ENCODE measurements around the gene KIF22.
A peak's percentile ranks its signal among the peaks of the same experiment; 100 is the strongest.

Gene KIF22

DNA sequence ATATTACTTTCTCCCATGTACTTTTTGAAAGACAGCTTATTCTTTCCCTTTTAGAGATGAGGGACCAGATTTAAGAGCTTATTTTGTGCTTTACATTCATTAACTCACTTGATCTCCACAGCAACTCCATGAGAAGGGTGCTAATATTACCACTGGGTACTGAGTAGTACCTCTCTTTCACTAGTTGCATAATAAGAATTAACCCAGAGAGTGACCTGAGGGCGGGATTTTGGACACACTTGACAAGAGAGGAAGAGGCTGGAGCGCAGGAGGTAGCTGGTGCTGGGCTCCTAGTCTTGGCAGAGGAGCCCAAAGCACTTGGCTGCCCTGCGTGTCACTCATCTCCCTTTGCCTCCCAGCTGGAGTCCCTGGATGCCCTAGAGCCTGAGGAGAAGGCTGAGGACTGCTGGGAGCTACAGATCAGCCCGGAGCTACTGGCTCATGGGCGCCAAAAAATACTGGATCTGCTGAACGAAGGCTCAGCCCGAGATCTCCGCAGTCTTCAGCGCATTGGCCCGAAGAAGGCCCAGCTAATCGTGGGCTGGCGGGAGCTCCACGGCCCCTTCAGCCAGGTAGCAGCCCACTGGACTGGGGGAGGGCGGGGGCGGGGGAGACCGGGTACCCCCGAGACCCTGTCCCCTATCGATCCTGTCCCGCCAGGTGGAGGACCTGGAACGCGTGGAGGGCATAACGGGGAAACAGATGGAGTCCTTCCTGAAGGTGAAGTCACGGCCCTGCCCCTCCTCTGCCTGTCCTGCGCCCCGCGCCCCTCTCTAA lies 14.1 kb downstream of the KIF22 start:
- DNase-seq, result no peak

DNA sequence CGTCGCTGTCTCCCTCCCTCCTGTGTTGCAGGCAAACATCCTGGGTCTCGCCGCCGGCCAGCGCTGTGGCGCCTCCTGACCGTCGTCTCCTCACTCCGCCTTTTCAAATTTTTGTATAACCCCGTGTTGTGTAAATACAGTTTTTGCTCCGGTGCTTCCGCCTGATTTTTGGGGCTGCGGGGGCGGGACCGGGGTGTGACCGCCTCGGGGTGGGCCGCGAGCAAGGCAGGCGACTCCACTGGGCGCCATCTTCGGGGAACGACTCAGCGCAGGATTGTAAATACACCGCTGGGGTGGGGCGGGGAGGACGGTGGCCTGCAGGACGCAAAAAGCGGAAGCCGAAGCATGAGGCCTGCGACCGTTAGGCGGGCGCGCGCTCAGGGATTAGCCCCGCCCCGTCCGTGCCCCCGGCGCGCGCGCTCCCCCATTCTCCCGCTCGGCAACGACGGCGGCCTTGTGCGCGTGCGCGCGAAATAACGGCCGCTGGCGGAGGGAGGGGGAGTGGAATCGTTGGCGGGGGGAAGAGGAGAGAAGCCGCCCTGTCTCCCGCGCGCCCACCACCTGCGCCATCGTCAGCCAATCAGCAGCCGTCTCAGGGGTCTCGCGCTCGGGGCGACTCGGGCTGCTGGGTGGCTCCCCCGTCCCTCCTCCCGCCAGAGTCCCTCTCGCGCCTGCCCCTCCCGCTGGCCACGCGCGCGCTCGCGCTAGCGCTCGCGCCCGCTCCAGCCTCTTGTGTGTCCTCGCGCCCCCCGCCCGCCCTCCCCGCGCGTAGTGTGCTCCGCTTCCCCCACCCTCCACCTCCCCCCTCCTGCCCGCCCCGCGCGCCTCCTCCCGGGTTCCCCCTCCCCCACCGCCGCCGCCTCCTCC lies 14.9 kb downstream of the KIF22 start:
- peak; percentile 100 for DNase-seq

DNA sequence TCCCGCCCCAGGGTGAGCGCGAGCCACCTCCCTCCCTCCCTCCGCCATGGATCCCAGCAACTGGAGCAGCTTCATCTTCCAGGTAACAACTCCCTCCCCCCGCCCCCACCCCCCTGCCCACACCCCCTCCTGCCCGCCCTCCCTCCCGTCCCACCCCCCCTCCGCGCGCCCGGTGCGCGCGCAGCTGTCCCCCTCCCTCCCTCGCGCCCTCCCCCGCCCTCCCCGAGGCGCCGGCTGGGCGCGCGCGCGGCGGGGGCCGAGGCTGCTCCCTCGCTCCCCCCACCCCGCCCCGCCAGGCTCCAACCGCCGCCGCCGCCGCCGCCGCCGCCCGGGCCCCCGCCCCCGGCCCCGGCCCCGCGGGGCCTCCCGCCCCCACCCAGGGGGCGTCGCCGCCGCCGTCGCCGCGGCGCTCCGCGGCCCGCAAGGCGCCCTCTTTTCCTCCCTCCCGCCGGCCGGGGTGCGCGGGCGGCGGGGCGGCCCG lies 15.6 kb downstream of the KIF22 start, which contains the start of gene MAZ:
TSS of gene MAZ (plus strand) at position 431 of the 481 bp plus-strand sequence. CDS start 173 bp downstream, outside the sequence.
- DNase-seq, result peak; percentile 91

DNA sequence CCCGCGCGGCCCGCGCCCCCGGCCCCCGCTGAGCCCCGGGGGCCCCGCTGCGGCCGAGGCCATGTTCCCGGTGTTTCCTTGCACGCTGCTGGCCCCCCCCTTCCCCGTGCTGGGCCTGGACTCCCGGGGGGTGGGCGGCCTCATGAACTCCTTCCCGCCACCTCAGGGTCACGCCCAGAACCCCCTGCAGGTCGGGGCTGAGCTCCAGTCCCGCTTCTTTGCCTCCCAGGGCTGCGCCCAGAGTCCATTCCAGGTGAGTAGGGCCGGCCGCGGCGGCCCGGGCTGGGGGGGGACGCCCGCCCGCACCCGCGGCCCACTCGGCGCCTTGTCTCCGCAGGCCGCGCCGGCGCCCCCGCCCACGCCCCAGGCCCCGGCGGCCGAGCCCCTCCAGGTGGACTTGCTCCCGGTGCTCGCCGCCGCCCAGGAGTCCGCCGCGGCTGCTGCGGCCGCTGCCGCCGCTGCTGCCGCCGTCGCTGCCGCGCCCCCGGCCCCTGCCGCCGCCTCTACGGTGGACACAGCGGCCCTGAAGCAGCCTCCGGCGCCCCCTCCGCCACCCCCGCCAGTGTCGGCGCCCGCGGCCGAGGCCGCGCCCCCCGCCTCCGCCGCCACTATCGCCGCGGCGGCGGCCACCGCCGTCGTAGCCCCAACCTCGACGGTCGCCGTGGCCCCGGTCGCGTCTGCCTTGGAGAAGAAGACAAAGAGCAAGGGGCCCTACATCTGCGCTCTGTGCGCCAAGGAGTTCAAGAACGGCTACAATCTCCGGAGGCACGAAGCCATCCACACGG lies 16.3 kb downstream of the KIF22 start:
- DNase-seq, result peak; percentile 64

DNA sequence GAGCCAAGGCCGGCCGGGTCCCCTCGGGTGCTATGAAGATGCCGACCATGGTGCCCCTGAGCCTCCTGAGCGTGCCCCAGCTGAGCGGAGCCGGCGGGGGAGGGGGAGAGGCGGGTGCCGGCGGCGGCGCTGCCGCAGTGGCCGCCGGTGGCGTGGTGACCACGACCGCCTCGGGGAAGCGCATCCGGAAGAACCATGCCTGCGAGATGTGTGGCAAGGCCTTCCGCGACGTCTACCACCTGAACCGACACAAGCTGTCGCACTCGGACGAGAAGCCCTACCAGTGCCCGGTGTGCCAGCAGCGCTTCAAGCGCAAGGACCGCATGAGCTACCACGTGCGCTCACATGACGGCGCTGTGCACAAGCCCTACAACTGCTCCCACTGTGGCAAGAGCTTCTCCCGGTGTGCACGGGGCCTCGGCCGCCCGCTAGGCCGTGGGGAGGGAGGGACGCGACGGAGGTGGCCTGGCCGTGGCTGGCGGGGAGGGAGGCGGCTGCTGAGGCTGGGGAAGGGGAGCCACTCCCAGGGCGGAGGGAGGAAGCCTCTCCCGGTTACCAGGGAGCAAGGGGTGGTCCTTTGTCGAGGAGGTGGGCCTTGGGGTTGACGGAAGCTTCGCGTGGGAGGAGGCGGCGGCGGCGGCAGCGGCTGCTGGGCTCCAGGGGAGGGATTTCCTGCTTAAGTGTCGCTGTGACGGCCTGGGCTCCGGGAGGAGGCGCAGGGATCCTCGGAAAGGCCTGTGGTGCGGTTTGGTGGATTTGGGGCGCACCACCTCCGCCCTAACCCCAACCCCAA lies 17.1 kb downstream of the KIF22 start:
- DNase-seq, result peak; percentile 80

DNA sequence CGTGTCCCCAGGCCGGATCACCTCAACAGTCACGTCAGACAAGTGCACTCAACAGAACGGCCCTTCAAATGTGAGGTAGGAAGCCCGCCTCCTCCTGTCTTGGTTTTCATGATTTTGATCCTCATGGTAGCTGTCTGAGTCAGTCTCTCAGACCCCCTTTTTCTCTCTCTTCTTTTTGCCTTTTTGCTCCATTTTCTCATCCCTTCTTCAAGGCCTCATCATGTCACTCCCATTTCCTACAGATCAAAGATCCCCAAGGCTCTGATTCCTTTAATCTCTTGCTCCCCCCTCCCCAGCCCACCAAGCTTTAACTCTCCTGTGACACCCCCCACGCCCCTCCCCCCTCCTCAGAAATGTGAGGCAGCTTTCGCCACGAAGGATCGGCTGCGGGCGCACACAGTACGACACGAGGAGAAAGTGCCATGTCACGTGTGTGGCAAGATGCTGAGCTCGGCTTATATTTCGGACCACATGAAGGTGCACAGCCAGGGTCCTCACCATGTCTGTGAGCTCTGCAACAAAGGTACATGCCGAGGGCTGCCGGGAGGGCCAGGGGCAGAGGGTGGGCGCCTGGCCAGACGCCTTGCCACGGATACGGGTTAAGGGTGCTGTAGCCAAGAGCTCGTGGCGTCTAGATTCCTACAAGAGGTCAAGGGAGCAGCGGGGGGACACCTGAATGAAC lies 17.8 kb downstream of the KIF22 start:
- no peak for DNase-seq

DNA sequence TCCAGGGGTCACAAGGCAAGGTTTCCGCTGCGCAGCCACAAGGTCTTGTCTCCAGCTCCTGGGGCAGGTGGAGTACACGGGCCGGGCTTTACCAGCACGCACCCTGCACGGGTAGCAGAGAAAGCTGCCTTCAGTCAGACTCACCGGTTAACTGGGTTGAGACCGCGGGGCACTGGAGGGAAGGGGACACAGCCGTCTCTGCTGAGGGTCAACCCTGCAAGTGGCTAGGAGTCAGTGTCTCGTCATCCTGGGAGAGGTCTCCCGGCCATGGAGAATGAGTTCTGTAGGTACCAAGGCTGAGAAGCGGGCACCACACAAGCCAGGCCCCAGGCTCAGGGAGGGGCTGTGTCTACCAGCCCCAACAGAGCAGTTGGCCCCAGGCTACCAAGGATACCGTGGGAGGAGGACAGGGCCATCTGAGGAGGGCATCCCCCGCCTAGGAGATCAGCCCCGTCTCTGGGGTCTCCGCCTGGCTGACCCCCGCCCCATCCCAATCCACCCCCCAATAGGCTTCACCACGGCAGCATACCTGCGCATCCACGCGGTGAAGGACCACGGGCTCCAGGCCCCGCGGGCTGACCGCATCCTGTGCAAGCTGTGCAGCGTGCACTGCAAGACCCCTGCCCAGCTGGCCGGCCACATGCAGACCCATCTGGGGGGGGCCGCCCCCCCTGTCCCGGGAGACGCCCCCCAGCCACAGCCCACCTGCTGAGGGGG lies 18.6 kb downstream of the KIF22 start:
- DNase-seq, result no peak

DNA sequence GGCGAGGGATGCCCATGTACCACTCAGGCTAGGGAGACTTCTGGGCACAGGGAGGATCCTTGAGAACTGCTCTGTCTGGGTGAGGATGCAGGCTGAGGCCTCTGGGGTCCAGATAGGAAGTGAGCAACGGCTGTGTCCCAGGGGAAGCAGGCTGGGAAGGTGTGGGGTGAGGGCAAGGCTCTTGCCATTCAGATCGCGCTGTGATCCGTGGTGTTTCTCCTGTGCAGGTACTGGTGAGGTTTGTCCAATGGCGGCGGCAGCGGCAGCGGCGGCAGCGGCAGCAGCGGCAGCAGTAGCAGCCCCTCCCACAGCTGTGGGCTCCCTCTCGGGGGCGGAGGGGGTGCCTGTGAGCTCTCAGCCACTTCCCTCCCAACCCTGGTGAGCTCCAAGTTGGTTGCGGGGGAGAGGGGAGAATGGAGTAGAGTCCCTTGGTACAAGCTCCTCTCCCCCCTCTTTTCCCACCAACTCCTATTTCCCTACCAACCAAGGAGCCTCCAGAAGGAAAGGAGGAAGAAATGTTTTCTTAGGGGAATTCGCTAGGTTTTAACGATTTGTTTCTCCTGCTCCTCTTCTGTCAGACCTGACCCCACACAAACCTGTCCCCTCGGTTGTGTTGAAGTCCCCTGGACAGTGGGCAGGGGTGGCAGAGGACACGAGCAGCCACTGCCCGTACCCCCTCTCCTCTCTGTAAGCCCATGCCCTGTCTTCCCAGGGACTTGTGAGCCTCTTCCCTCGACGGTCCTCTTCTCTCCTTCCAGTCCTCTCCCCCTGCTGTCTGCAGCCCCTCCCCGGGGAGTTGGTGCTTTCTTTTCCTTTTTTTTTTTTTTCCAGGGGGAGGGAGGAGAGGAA lies 19.5 kb downstream of the KIF22 start:
- no peak for DNase-seq

DNA sequence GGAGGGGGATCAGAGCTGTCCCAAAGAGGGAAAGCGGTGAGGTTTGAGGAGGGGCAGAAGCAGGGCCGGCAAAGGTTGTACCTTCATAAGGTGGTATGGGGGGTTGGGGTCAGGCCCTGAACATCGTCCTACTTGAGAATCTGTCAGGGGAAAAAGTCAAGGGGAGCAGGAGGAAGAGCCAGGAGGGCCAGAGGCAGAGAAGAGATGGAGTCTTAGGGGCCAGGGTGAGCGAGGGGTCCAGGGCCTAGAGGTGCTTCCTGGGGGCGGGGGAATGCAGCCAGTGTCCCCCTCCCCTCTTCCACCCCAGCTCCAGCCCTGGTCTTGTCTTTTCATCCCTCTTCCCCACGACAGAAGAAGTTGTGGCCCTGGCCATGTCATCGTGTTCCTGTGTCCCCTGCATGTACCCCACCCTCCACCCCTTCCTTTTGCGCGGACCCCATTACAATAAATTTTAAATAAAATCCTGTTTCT lies 20.2 kb downstream of the KIF22 start:
- no peak for DNase-seq

DNA sequence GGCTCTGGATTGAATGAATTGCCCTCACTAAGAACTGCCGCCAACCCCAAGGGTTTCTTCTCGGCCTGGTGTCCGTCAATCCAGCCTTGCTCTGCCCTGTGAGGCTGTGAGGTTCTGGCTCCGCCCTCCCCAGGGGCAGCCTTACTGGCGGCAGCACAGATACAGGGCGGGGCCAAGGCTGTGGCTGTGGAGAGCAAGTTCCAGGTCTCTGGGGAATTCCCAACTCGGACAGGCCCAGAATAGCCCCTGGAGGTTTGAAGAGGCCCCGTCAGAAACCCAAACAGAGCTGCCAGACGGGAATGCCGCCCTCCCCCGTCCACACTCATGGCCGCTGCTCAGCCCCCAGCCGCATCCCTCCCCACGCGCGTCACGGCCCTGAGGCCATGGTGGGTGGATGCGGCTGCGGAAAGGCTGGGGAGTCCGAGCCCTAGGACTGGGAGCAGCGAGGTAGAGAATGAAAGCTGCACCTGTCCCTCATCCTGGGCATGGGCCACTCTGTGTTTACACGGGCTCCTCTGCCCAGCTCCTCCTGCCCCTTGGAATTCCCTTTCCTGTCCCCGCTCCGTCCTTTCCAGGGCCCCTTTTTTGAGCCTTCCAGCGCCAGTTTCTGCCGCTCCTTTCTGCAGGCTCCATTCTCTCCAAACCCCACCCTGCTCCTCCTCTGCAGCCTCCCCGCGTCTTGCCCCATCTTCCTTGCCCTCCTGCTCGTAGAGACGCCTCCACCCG lies 20.8 kb downstream of the KIF22 start:
- peak; percentile 76 for DNase-seq

DNA sequence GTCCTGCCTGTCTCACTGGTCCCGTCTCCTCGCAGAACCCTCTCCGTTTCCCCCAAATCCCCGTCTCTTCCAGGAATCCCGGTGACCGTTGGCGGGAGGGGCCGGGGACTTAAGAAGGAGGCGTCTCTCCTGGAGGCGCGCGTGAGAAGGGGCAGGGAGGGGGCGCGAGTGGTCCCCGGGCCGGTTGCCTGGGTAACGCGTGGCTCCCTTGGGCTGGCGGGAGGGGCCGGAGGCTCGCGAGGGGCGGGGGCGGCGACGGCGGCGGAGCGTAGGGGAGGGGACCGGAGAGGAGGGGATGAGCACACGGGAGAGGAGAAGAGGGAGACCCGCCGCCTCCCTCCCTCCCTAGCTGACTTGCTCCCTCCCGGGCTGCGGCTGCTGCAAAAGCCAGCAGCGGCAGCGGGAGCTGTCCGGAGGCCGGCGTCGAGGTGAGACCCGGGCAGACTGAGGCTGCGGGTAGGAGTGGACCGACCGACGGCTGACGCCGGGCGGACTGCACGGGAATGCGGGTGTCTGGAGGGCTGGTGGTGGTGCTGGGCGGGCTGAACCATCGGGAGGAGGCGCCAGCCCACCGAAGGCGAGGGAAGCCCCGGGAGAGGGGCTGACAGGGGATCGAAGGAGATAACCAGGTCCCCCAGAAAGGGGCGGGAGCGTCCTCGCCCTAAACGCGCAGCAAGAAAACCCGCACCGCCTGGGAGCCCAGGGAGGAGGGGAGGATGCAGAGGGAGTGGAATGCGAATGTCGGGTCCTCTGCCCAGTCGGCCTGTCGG lies 21.5 kb downstream of the KIF22 start, which contains the start of gene PRRT2:
TSS of gene PRRT2 (plus strand) at position 298 of the 770 bp plus-strand sequence. CDS start 862 bp downstream, outside the sequence.
- DNase-seq, result peak; percentile 9

DNA sequence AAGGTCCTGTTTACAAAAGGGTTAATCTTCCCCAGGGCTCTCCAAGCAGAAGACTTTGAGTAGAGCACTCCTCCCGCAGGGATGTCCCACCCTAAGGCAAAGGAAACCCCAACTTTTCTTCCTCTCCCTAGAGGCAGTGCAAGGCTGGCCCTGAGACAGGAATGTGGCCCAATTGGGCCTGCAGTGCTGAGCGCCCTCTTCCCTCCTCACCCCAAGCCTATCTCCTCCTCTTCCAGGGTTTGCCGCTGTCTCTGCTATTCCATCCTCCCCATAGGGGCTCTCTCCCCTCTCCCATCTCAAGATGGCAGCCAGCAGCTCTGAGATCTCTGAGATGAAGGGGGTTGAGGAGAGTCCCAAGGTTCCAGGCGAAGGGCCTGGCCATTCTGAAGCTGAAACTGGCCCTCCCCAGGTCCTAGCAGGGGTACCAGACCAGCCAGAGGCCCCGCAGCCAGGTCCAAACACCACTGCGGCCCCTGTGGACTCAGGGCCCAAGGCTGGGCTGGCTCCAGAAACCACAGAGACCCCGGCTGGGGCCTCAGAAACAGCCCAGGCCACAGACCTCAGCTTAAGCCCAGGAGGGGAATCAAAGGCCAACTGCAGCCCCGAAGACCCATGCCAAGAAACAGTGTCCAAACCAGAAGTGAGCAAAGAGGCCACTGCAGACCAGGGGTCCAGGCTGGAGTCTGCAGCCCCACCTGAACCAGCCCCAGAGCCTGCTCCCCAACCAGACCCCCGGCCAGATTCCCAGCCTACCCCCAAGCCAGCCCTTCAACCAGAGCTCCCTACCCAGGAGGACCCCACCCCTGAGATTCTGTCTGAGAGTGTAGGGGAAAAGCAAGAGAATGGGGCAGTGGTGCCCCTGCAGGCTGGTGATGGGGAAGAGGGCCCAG lies 22.4 kb downstream of the KIF22 start:
- DNase-seq, result no peak

DNA sequence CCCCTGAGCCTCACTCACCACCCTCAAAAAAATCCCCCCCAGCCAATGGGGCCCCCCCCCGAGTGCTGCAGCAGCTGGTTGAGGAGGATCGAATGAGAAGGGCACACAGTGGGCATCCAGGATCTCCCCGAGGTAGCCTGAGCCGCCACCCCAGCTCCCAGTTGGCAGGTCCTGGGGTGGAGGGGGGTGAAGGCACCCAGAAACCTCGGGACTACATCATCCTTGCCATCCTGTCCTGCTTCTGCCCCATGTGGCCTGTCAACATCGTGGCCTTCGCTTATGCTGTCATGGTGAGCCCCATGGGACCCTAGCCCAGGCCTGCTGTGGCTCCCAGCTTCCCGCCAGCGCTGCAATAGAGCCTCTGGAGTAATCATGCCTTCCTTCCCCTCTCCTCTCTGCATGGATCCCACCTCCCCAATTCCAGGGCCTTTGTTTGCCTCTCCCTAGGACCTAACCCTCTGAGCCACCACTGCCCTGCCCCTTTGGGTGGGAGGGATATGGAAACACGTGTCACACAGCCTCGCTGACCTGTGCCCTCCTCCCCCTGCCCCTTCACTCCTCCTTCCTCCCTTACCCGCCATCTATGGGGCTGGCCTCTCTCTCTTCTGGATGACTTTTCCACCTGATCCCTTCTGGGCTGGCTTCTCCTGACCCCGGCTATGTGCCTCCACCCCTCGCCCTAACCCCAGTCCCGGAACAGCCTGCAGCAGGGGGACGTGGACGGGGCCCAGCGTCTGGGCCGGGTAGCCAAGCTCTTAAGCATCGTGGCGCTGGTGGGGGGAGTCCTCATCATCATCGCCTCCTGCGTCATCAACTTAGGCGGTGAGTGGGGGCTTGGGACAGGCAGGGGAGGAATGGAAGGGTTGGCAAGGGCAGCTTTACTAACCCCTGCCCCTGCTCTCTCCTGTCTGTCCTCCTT lies 23.4 kb downstream of the KIF22 start:
- no peak for DNase-seq

DNA sequence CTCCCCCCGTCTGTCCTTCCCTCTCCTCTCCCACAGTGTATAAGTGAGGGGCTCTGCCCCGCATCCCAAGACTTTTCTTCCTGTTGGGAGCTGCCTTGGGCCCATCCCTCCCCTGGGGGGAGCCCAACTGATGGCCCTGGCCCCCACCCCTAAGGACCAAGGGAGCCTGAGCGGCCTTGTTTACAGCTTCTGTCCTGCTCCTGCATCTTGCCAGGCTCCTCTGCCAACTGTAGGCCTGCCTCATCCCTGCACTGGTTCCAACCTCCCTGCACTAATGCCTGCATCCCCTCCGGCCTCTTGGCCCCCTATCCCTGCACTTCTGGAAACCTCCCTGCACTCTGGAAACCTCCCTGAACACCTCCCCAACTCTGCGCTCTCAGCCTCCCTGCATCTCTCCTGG lies 24.0 kb downstream of the KIF22 start:
- DNase-seq, result no peak

DNA sequence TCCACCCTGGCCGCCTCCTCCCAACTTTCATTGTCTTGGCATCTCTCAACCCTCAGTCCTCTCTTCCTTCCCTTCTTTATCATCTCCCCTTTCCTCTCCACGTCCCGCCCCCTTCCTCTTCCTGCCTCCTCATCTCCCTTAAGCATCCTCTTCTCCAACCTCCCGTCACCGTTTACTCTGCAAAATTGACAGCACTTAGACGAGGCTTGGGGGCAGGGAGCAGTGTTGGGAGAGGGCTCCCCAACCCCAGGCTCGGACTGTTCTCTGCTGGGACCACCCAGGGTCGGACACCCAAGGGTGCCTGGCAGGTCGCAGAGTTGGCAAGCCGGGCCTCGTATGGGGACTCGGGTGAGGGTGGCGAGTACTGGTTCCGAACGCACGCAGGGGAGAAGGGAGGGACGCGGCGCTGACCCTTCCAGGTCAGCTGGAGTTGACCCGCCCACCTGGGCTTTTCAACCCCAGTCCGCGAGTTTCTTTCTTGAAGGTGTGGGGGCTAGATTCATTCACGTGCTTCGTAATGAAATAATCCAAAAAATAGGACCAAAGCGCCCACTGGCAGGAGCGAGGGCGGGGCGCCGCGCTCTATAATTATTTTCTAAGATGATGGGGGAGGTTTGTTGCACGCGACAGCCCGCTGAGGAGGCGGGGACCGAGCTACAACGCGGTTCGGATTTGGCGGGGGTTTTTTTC lies 24.6 kb downstream of the KIF22 start:
- DNase-seq, result no peak

Data from NCI-H774 (cell line).